ENCODE data around the gene RNASEH2B. TPM values are rescaled to one million over a fixed set of nuclear protein-coding genes. Genes with fewer than 3 reads are reported as not detected.

RNASEH2B gene
- total and polyA plus RNA-seq, 2 experiments from 2014 or later = 22.3 to 30.9 TPM

DNA sequence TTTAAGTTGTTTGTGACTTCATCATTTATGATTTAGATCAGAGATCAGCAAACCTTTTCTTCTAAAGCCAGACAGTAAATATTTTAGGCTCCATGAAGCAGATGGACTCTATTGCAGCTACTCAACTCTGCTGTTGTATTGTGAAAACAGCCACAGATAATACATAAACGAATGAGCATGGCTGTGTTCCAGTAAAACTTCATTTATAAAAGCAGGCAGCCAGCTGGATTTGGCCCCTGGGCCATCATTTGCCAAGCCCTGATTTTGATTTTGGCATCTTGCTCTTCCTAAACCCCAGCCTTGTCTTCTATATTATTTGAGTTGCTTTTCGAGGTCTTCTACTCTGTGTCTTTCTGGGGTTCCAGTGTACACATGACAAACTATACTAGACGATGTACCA, 41.3 kb downstream of the RNASEH2B start:
- Histone ChIP-seq H4K20me1 (ENCODE audit: insufficient read depth, poor library complexity, severe bottlenecking) (no peaks in the 10 kb centered on the region), H3K79me2 (no peaks in the 10 kb centered on the region), H3K4me3 (no peak overlapping the region), H3K36me3 (replicated peaks; ENCODE audit: insufficient read depth, low read depth) (no peaks in the 10 kb centered on the region), H3K27me3 (no peaks in the 10 kb centered on the region), H2AFZ (no peak overlapping the region), H3K9me3 (ENCODE audit: low read depth) (no peaks in the 10 kb centered on the region), H3K4me1 (ENCODE audit: insufficient read depth) (no peaks in the 10 kb centered on the region), H3K9me2 (replicated peaks; ENCODE audit: insufficient read depth) (no peaks in the 10 kb centered on the region), H3K4me2 (no peak overlapping the region), H3K27ac (no peak overlapping the region)
- no peak for DNase-seq (ENCODE audit: low spot score)
- TF ChIP-seq, protein P1, sequence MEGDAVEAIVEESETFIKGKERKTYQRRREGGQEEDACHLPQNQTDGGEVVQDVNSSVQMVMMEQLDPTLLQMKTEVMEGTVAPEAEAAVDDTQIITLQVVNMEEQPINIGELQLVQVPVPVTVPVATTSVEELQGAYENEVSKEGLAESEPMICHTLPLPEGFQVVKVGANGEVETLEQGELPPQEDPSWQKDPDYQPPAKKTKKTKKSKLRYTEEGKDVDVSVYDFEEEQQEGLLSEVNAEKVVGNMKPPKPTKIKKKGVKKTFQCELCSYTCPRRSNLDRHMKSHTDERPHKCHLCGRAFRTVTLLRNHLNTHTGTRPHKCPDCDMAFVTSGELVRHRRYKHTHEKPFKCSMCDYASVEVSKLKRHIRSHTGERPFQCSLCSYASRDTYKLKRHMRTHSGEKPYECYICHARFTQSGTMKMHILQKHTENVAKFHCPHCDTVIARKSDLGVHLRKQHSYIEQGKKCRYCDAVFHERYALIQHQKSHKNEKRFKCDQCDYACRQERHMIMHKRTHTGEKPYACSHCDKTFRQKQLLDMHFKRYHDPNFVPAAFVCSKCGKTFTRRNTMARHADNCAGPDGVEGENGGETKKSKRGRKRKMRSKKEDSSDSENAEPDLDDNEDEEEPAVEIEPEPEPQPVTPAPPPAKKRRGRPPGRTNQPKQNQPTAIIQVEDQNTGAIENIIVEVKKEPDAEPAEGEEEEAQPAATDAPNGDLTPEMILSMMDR (IDR thresholded peaks at IDR 0.05; ENCODE audit: poor library complexity) = no peak
- TF ChIP-seq EZH2phosphoT487 (IDR thresholded peaks at IDR 0.05; ENCODE audit: low read depth, severe bottlenecking, unreplicated experiment) = no peak
- no peak for TF ChIP-seq EZH2 (IDR thresholded peaks at IDR 0.05; ENCODE audit: borderline replicate concordance)
- WGBS (ENCODE audit: low lambda C conversion rate, missing lambda C conversion rate) = 82% methylated on average over 3 of the region's 3 CpGs

DNA sequence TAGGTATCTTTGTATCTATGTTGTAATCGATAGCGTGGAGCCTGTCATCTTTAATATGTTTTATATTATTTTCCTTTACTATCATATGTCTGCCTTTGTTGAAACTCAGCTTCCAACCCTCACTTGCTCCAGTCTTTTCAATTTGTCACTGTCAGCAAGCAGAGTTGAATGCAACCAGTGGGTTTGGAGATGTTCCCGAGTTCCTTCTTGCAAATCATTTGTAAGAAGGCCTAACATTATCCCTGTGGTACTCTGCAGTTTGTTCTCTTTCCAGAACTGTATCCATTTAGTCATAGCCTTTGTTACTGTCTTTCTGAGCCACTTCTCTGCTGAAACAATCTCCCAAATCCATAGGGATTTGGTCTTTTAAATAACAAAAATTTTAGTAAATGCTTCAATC, 41.8 kb downstream of the RNASEH2B start:
- Histone ChIP-seq H3K36me3 (replicated peaks; ENCODE audit: insufficient read depth, low read depth) (no peaks in the 10 kb centered on the region), H3K27me3 (no peaks in the 10 kb centered on the region), H3K27ac (no peak overlapping the region), H3K9me2 (replicated peaks; ENCODE audit: insufficient read depth) (no peaks in the 10 kb centered on the region), H3K4me1 (ENCODE audit: insufficient read depth) (no peaks in the 10 kb centered on the region), H4K20me1 (ENCODE audit: insufficient read depth, poor library complexity, severe bottlenecking) (no peaks in the 10 kb centered on the region), H3K79me2 (no peaks in the 10 kb centered on the region), H3K9me3 (ENCODE audit: low read depth) (no peaks in the 10 kb centered on the region), H3K4me3 (no peak overlapping the region), H3K4me2 (no peak overlapping the region), H2AFZ (no peak overlapping the region)
- WGBS (ENCODE audit: low lambda C conversion rate, missing lambda C conversion rate) = 97% methylated on average over 3 of the region's 3 CpGs
- no peak for DNase-seq (ENCODE audit: low spot score)
- TF ChIP-seq, protein P1 (IDR thresholded peaks at IDR 0.05; ENCODE audit: poor library complexity) = no peak
- TF ChIP-seq EZH2 (IDR thresholded peaks at IDR 0.05; ENCODE audit: borderline replicate concordance) (no peak), EZH2phosphoT487 (IDR thresholded peaks at IDR 0.05; ENCODE audit: low read depth, severe bottlenecking, unreplicated experiment) (no peak)

DNA sequence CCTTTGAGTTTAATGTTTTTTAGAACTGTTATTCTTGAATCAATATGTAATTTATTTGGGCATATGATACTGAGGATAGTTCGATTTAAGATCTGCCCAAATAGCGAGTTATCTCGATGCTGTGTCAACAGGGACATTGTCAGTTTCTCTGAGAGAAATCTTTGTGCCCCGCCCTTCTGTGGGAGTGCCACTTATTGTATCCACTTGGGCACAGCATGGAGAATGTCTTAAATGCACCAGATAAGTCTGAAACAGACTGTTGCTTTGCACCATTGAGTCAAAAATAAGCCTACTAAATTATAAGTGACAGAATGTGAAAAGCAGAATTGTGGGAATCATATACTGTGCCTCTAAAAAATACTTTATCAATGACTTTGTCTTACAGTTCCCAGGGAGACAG, 45.6 kb downstream of the RNASEH2B start:
- 80% methylated on average over 4 of the region's 4 CpGs for WGBS (ENCODE audit: low lambda C conversion rate, missing lambda C conversion rate)
- Histone ChIP-seq H3K27me3 (no peaks in the 10 kb centered on the region), H2AFZ (no peak overlapping the region), H3K4me1 (ENCODE audit: insufficient read depth) (no peaks in the 10 kb centered on the region), H3K4me2 (no peak overlapping the region), H3K36me3 (replicated peaks; ENCODE audit: insufficient read depth, low read depth) (no peaks in the 10 kb centered on the region), H4K20me1 (ENCODE audit: insufficient read depth, poor library complexity, severe bottlenecking) (no peaks in the 10 kb centered on the region), H3K9me2 (replicated peaks; ENCODE audit: insufficient read depth) (no peaks in the 10 kb centered on the region), H3K9me3 (ENCODE audit: low read depth) (no peaks in the 10 kb centered on the region), H3K27ac (no peak overlapping the region), H3K4me3 (no peak overlapping the region), H3K79me2 (no peaks in the 10 kb centered on the region)
- no peak for DNase-seq (ENCODE audit: low spot score)
- TF ChIP-seq, protein P1 (IDR thresholded peaks at IDR 0.05; ENCODE audit: poor library complexity) = no peak
- TF ChIP-seq EZH2phosphoT487 (IDR thresholded peaks at IDR 0.05; ENCODE audit: low read depth, severe bottlenecking, unreplicated experiment) = no peak
- TF ChIP-seq EZH2 (IDR thresholded peaks at IDR 0.05; ENCODE audit: borderline replicate concordance) = no peak

DNA sequence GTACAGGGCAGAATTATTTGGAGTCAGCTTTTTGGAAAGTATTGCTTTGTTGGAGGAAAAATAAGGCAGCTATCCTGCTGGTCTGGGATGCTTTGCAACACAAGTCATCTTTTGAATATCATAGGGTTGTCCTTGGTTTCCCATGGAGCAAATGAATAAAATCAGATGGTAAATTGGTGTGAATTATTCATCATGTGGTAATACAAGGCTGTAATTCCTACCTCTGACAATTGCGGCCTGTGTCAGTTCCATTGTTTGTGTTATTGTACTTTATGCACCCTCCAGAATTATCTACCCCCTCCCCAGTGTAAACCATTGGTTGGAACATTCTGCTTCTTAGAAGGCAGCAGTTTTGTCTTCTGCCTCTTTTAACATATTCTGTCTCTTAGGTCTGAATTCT, 46.2 kb downstream of the RNASEH2B start:
- no peak for DNase-seq (ENCODE audit: low spot score)
- TF ChIP-seq EZH2phosphoT487 (IDR thresholded peaks at IDR 0.05; ENCODE audit: low read depth, severe bottlenecking, unreplicated experiment) (no peak), EZH2 (IDR thresholded peaks at IDR 0.05; ENCODE audit: borderline replicate concordance) (no peak)
- TF ChIP-seq, protein P1 (IDR thresholded peaks at IDR 0.05; ENCODE audit: poor library complexity) = no peak
- no peaks in the 10 kb centered on the region for H3K4me1 ChIP-seq (ENCODE audit: insufficient read depth)
- no peak overlapping the region for H3K4me2 ChIP-seq
- H4K20me1 ChIP-seq (ENCODE audit: insufficient read depth, poor library complexity, severe bottlenecking) = no peaks in the 10 kb centered on the region
- no peak overlapping the region for H3K4me3 ChIP-seq
- WGBS (ENCODE audit: low lambda C conversion rate, missing lambda C conversion rate) = 86% methylated on average over 1 of the region's 1 CpG
- H3K27ac ChIP-seq = no peak overlapping the region
- no peaks in the 10 kb centered on the region for H3K9me3 ChIP-seq (ENCODE audit: low read depth)
- H3K36me3 ChIP-seq (replicated peaks; ENCODE audit: insufficient read depth, low read depth) = no peaks in the 10 kb centered on the region
- H3K9me2 ChIP-seq (replicated peaks; ENCODE audit: insufficient read depth) = no peaks in the 10 kb centered on the region
- no peaks in the 10 kb centered on the region for H3K79me2 ChIP-seq
- H2AFZ ChIP-seq = no peak overlapping the region
- H3K27me3 ChIP-seq = no peaks in the 10 kb centered on the region
